K562 (cell line): Measurements from ENCODE around the gene INHA. TPM values are rescaled to one million over a fixed set of nuclear protein-coding genes. Genes with fewer than 3 reads are reported as not detected.

Experiments
- FOXO4 ChIP-seq: fragments of 450-650 bp; formaldehyde crosslinking; IDR thresholded peaks from 2 replicates; pipeline ENCODE4 v1.4.0; 2020; ENCODE audit warnings: mild to moderate bottlenecking, moderate library complexity
- KAT8 ChIP-seq: fragments of 450-650 bp; IDR thresholded peaks from 2 replicates; pipeline ENCODE4 v1.6.1; 2016; ENCODE audit warnings: low read depth, mild to moderate bottlenecking
- MTF1 ChIP-seq: fragments of 250-450 bp; sonication (Bioruptor Pico); IDR thresholded peaks from 2 replicates; pipeline ENCODE4 v1.9.0; 2021; ENCODE audit warnings: moderate library complexity, mild to moderate bottlenecking, inconsistent platforms, borderline replicate concordance
- SMARCA5 ChIP-seq: fragments of 450-650 bp; IDR thresholded peaks from 2 replicates; pipeline ENCODE4 v1.6.1; 2016
- USF2 ChIP-seq: sonication (generic); formaldehyde crosslinking; IDR thresholded peaks from 2 replicates; pipeline ENCODE4 v1.5.0; 2020; ENCODE audit warnings: missing genetic modification reagents
- ZNF518B ChIP-seq: fragments of 250-450 bp; sonication (Bioruptor Pico); IDR thresholded peaks from 2 replicates; pipeline ENCODE4 v1.5.0; 2021; ENCODE audit warnings: mild to moderate bottlenecking, moderate library complexity
- polyA plus RNA-seq, 8 experiments: library from polyadenylated mRNA; depleted of rRNA in 4 of 8; stranded (reverse) in 5 of 8; unstranded in 3 of 8; fragments of >200 nt; fragmentation: Nextera tagmentation in 2 of 8; fragmentation: Illumina TruSeq in 1 of 8; extraction: Ambion mirVana in 2 of 8; extraction: Trizol in 1 of 8; gene quantifications; 2 replicates each; pipeline versions ENCODE4 v1.2.1 to v1.2.3, GENCODE V29; 2011 to 2014; ENCODE audit warnings: inconsistent platforms in 1 of 8, missing spikeins in 1 of 8
- total RNA-seq, 7 experiments: library from RNA; depleted of rRNA in 6 of 7; stranded (reverse); fragments of >200 nt in 6 of 7; fragmentation: Illumina TruSeq in 2 of 7; extraction: Trizol in 2 of 7; gene quantifications; 2 replicates each; pipeline versions ENCODE4 v1.2.1 to v1.2.3, GENCODE V29; 2011 to 2021; ENCODE audit warnings: low replicate concordance in 1 of 7

Gene INHA
- total and polyA plus RNA-seq, 9 of the 15 experiments (the other 6 are each of a cell fraction or from before 2014, with no cell fraction given) = 0.07 to 1.9 (median 0.40) TPM

- TF ChIP-seq ZNF518B (CRISPR knock-in tag) (no peak), MTF1 (no peak), SMARCA5 (no peak), USF2 (CRISPR knock-in tag) (no peak), FOXO4 (CRISPR knock-in tag) (no peak), KAT8 (no peak)
Observed at GRCh38 chr2:219605607-219605954, 33.5 kb downstream of the INHA start (continued).
